ENCODE data around the gene GNB1L.
"Not testable (repeated sequence)": the region's sequence is repeated elsewhere in the genome, so short reads cannot be mapped to it uniquely, and the experiment has no call there.

The GNB1L gene

GRCh38 chr22:19791894-19792293 lies 62.8 kb downstream of the GNB1L start:
- no peak for DNase-seq

DNA sequence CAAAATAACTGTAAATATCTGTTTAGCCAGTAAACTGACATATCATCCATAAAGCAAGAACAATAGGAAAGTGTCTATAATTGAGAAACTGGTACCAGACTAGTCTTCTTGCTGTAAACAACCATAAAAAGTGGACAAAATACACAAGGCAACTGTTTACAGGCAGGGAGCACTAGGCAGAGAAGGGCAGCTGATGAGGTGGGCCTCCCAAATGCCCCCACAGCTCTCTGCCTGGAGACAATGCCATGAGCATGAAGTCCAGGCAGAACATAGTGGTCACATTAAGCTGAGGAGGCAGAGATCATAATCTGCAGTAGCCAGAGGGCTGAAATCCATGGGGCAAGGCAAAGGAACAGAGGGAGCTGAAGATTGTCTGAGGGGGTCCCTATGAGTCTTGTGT lies 63.4 kb downstream of the GNB1L start:
- DNase-seq, result no peak

GRCh38 chr22:19789828-19790227 lies 64.8 kb downstream of the GNB1L start:
- DNase-seq, result no peak

DNA sequence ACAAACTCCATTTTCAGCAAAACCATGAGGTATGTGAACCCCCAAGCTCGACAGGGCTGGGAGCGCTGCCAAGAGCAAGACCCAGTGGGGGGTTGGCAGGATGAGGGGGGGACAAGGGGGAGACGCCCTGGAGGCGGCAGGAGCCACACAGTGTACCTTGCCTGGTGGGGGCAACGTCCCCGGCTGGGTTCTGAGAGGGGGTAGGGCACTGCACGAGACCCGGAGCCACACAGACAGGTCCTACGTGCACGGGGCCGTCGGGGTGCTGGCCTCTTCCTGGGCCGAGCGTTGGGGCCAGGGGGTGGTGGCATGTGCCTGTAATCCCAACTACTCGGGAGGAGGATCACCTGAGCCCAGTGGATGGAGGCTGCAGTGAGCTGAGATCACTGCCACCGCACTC lies 65.3 kb downstream of the GNB1L start:
- no peak for DNase-seq

DNA sequence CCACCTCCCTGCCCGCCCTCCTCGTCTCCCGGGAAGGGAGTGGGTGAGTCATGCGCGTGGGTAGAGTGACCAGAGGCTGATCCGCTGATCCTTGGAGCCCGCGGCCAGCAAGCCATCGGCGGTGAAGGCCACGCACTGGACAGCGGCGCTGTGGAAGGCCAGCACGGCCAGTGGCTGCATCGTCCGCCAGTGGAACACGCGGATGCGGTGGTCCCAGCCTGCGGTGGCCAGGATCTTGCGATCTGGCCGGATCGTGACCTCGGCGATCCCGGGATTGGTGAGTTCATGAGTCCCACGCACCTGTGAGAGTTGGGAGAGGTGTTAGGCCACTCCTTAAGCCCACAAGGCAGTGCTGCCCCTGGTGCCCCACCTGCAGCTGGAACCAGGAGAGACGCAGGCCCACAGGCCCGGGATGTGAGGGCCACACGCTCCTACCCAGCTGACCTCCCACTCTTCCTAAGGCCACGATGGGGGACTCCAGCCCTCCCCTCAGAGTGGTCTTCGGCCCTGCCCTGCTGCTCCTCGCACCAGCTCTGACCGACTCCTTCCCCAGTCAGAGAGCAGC lies 65.9 kb downstream of the GNB1L start:
- no peak for DNase-seq

DNA sequence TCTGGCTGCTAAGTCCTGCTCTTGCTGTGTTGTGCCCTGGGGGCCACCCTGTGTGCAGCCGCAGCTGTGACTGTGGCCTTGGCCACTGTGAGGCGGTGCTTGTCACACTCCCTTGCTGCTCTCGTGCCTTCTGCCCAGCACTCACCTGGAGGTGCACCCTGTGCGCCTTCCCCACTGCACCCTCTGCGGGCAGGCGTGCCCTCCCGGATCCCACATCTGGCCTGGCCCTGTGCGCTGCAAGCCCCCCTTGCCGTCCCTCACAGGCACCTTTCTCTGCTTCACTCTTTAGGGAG lies 66.9 kb downstream of the GNB1L start:
- DNase-seq, result no peak

- no peak for DNase-seq
These were observed 67.5 kb downstream of the GNB1L start for GRCh38 chr22:19786959-19787848.

GRCh38 chr22:19786264-19786585 lies 68.4 kb downstream of the GNB1L start:
- no peak for DNase-seq

GRCh38 chr22:19785461-19786263 lies 69.0 kb downstream of the GNB1L start:
- no peak for DNase-seq

- no peak for DNase-seq
These were observed 70.1 kb downstream of the GNB1L start for GRCh38 chr22:19784384-19785175.

DNA sequence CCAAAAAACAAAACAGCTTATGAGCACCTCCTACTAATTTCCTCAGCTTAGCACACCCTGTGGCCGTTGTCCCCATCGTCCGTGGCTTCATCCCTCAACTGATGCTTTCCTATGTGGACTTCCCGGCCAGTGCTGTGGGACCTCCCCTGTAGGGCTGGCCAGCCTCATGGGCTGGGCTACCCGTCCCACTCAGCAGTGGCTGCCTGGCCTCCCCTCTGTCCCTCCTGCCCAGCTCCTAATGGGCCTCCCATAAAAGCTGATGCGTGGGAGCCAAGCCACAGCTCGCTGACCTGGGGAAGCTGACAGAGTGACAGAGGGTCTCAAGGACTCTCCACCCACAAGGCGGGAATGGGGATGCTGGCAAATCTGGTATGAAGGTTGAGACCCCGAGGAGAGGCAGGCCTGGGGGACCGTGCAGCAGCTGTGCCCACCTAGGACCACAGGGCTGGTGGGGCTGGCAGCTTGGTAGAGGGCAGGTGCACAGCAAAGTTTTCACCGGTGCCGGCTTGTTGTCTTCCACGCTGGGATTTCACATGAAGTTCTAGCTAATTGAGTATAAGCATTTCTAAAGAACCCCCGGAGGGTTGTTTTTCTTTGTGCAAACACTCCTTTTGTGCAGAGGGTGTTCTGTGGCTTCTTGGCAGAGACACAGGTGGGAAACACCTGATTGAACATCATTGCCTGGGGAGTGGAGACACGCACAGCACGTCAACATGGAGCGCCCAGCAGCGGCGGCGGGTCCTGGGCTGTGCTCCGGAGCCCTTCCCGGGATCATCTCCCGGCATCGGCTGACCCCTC lies 70.9 kb downstream of the GNB1L start:
- no peak for DNase-seq

DNA sequence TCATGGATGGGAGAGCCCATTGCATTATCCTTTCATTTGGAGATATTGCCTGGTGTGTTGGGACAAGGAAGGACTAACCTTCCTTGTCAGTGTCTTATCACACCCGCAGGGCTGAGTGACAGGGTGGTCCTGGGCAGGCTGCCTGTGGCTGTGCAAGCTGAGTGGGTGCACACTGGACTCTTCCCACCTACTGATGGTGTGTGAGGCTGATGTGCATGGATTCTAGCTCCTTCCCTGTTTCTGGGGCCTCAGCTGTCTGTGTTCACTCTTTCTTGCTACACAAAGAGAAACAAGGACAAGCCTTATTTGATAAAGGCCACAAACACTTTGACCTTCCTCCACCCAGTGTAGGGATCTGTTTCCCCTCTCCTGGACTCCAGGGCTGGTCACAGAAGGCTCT lies 72.1 kb downstream of the GNB1L start:
- no peak for DNase-seq

- no peak for DNase-seq
These were observed 74.9 kb downstream of the GNB1L start for GRCh38 chr22:19779685-19780268.

DNA sequence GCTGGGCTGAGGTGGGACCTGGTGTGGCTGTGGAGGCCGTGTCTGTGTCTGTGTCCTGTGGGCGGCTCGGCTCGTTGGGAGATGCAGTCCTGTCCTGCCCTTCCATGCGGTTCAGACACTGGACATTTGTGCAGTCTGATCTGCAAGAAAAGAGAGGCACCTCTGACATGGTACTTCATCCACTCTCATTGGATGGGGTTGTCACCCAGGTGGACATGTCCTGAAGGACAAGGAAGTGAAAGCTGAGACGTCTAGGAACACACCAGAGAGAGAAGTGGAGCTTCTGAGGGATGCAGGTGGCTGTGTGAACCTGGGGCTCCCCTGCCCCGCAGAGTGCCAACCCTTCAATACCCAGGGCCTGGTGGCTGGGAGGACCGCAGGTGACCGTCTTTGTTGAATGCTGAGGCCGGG lies 75.7 kb downstream of the GNB1L start:
- DNase-seq, result no peak

- DNase-seq, result not testable (repeated sequence)
These were observed 77.5 kb downstream of the GNB1L start for GRCh38 chr22:19777192-19777591.

GRCh38 chr22:19776433-19777031 lies 78.1 kb downstream of the GNB1L start:
- no peak for DNase-seq

DNA sequence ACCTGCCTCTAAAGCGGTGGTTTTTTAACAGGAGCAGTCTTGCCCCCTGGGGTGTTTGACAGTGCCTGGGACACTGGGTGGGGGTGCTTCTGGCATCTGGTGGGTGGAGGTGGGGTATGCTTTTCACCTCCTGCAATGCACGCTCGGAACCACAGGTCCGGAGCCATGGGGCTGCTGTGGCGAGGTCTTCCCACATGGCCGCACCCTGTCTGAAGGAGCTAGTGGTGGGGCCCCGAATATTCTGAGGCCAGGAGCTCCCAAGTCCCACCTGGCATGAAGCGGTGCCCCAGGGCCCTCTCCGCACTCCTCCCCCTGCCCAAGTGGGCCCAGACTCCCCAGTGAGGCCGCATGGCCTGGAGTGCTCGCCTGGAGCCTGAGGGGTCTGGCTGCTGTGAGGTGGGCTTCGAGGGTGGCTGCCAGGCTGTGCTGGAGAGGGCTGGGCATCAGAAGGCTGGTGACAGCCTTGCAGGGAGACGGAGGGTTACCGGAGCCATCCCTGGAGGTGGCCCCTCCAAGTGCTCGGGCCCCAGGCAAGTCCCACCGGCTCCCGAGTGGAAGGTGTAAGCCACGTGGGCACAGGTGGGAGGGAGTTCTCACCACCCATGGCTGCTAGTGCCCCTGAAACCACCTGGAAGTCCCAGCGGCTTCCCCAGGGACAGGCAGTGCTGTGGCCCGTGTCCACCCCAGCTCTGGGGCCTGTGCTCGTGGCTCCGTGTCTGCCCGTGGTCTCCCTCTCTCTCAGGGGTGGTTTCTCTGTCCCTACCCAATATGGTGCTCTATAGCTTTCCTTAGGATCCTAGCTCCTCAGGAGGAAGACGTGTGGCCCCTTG lies 79.0 kb downstream of the GNB1L start:
- no peak for DNase-seq

DNA sequence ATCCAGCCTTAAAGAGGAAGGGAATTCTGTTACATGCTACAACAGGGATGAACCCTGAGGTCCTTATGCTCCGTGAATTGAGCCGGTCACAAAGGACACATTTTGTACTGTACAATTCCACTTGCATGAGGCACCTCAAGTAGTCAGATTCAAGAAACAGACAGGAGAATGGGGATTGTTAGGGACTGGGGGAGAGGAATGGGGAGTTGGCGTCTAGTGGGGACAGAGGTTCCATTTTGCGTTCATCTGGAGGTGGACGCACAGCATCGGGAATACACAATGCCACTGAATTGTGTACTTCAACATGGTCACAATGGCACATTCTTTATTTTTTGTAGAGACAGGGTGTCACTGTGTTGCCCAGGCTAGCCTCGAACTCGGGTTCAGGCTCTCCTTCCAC lies 80.0 kb downstream of the GNB1L start:
- DNase-seq, result no peak

GRCh38 chr22:19773470-19774040 lies 81.1 kb downstream of the GNB1L start:
- no peak for DNase-seq
